ENCODE data around the gene F2RL3. TPM values are rescaled to one million over a fixed set of nuclear protein-coding genes. Genes with fewer than 3 reads are reported as not detected.

F2RL3 gene
- total and polyA plus RNA-seq, 2 of the 8 experiments (the other 6 are each of a cell fraction or from before 2014, with no cell fraction given): not detected

DNA sequence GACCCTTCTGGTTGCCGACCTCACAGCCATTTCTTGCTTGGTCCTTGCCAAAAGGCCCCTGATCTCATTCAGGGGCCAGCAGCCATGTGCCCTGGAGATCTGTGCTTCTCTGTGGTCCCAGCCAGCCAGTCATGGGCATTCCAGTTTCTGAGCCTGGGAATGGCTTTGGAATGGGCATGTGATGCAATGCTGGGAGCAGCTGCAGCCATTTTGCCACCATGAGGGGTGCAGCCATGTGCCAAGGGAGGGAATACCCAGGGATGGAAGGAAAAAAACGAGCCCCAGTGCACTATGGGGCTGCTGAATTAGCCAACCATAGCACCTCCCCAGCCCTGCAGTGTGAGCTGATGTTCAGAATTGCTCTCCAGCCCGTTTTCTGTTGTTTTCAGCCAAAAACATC is 26.3 kb downstream of the F2RL3 start:
- Histone ChIP-seq H2BK15ac (ENCODE audit: low read length) (no peak overlapping the region), H3K4me3 (ENCODE audit: extremely low read depth in 1 of 4, insufficient read depth in 2 of 4, low read depth in 3 of 4, low read length in 4 of 4) (no peak overlapping the region), H3K23me2 (ENCODE audit: low read depth, low read length) (no peaks in the 10 kb centered on the region), H4K91ac (replicated peaks; ENCODE audit: insufficient read length, low read length) (no peak overlapping the region), H4K20me1 (replicated peaks in 1 of 2; ENCODE audit: control insufficient read depth in 1 of 2, insufficient read depth in 2 of 2, low read length in 2 of 2) (no peaks in the 10 kb centered on the region), H3K56ac (replicated peaks; ENCODE audit: insufficient read length, low read depth, low read length) (no peak overlapping the region), H3K9me3 (ENCODE audit: insufficient read depth in 2 of 2, low read depth in 1 of 2, low read length in 1 of 2) (peaks cover 13 to 23% of the 10 kb centered on the region in 2 experiments; a peak in 3 of 4 replicates), H3K23ac (ENCODE audit: insufficient read length) (no peak overlapping the region), H3K79me2 (ENCODE audit: control insufficient read depth in 1 of 2, insufficient read depth in 2 of 2, low read length in 2 of 2) (no peaks in the 10 kb centered on the region), H3K14ac (ENCODE audit: insufficient read length) (no peak overlapping the region), H4K8ac (ENCODE audit: extremely low read depth, insufficient read depth, low read length) (no peak overlapping the region), H2BK20ac (ENCODE audit: low read length) (no peak overlapping the region), H2AFZ (ENCODE audit: low read length) (no peak overlapping the region), H2BK120ac (replicated peaks; ENCODE audit: low read depth, low read length) (no peak overlapping the region), H3K27me3 (replicated peaks in 1 of 4; ENCODE audit: control insufficient read depth in 3 of 4, extremely low read depth in 1 of 4, insufficient read depth in 3 of 4, low read length in 3 of 4) (no peaks in the 10 kb centered on the region), H3K79me1 (ENCODE audit: low read depth, low read length) (no peaks in the 10 kb centered on the region), H4K5ac (ENCODE audit: insufficient read length, low read depth, low read length) (no peak overlapping the region), H3K27ac (ENCODE audit: low read depth, low read length) (no peak overlapping the region), H3K18ac (ENCODE audit: extremely low read depth, low read length) (no peak overlapping the region), H3K4me2 (ENCODE audit: insufficient read depth in 1 of 2, low read depth in 2 of 2, low read length in 2 of 2) (no peak overlapping the region), H3K4me1 (replicated peaks in 1 of 4; ENCODE audit: control insufficient read depth in 3 of 4, insufficient read depth in 4 of 4, low read length in 3 of 4) (no peaks in the 10 kb centered on the region), H3K4ac (replicated peaks; ENCODE audit: insufficient read length, low read depth, low read length) (no peak overlapping the region), H2BK12ac (ENCODE audit: low read depth, low read length) (no peak overlapping the region), H3K36me3 (ENCODE audit: control insufficient read depth in 2 of 4, insufficient read depth in 4 of 4, low read length in 3 of 4) (no peaks in the 10 kb centered on the region), H3K9ac (replicated peaks in 1 of 4; ENCODE audit: extremely low read depth in 1 of 4, low read depth in 3 of 4, low read length in 3 of 4) (no peak overlapping the region), H2BK5ac (ENCODE audit: low read depth, low read length) (no peak overlapping the region), H2AK5ac (ENCODE audit: low read depth, low read length) (no peak overlapping the region)
- 62% methylated on average over 3 of the region's 3 CpGs; no CpG with 5 or more reads in 1 of the 2 experiments for WGBS, 2 experiments (ENCODE audit: extremely low coverage in 1 of 2, insufficient coverage in 1 of 2, insufficient read length in 1 of 2, insufficient replicate concordance in 2 of 2, low coverage in 1 of 2, low lambda C conversion rate in 2 of 2, missing lambda C conversion rate in 1 of 2)
- ChIA-PET CTCF (ENCODE audit: partially characterized antibody) (interaction anchor here (2.0 kb wide), 1 partner anchor 15 kb away, joined by 6 read pairs; no protein-coding TSS in a partner anchor), POLR2A (ENCODE audit: partially characterized antibody) (no interaction called here)
- DNase-seq (ENCODE audit: low read depth in 1 of 2, low spot score in 2 of 2): no peak
- no peak for FAIRE-seq
- TF ChIP-seq CBX5 (IDR thresholded peaks at IDR 0.05; ENCODE audit: low read depth, low read length): no peak
- TF ChIP-seq RNF2 (IDR thresholded peaks at IDR 0.05; ENCODE audit: borderline replicate concordance, low read depth, low read length, missing control alignments, poor library complexity, severe bottlenecking): no peak
- TF ChIP-seq YY1 (IDR thresholded peaks at IDR 0.05; ENCODE audit: low read depth, low read length): no peak
- no peak for TF ChIP-seq SAP30 (IDR thresholded peaks at IDR 0.05; ENCODE audit: insufficient read depth, insufficient replicate concordance, low read length)
- no peak for TF ChIP-seq TEAD4 (IDR thresholded peaks at IDR 0.05; ENCODE audit: low read depth, low read length)
- no peak for TF ChIP-seq SIRT6 (IDR thresholded peaks at IDR 0.05; ENCODE audit: low read length)
- no peak for TF ChIP-seq POU5F1 (IDR thresholded peaks at IDR 0.05; ENCODE audit: low read depth, low read length)
- no peak for TF ChIP-seq GTF2F1 (IDR thresholded peaks at IDR 0.05; ENCODE audit: borderline replicate concordance, low read depth, low read length)
- TF ChIP-seq EZH2 (IDR thresholded peaks at IDR 0.05; ENCODE audit: low read depth, low read length, severe bottlenecking): no peak
- TF ChIP-seq RAD21 (IDR thresholded peaks at IDR 0.05 in 1 of 2, conservative IDR thresholded peaks at IDR 0.05 in 1 of 2; ENCODE audit: low read depth in 2 of 2, low read length in 2 of 2): no peak
- no peak for TF ChIP-seq ATF2 (IDR thresholded peaks at IDR 0.05; ENCODE audit: low read length)
- no peak for TF ChIP-seq TAF1 (IDR thresholded peaks at IDR 0.05; ENCODE audit: low read depth, low read length)

Measured in H1 (cell line).